Mesothelial cell of epicardium (in vitro differentiated cells): Measurements from ENCODE around the gene MED12L. TPM values are rescaled to one million over a fixed set of nuclear protein-coding genes. Genes with fewer than 3 reads are reported as not detected.

ENCODE experiments used
- DNase-seq, 2 experiments: peaks; one replicate each; pipeline ENCODE4 v3.0.0; 2021; ENCODE audit warnings: low spot score in 2 of 2; ENCODE audit not compliant: unreplicated experiment in 2 of 2
- H3K27ac Mint-ChIP-seq: 2 replicates; pipeline ENCODE4 v1.8.0; 2021; ENCODE audit warnings: mixed read lengths
- H3K27me3 Mint-ChIP-seq: 2 replicates; pipeline ENCODE4 v1.8.0; 2021; ENCODE audit warnings: low read depth, mixed read lengths
- H3K36me3 Mint-ChIP-seq: 2 replicates; pipeline ENCODE4 v1.8.0; 2021; ENCODE audit warnings: mixed read lengths
- H3K4me1 Mint-ChIP-seq: 2 replicates; pipeline ENCODE4 v1.8.0; 2021; ENCODE audit warnings: mixed read lengths
- H3K4me3 Mint-ChIP-seq: 2 replicates; pipeline ENCODE4 v1.8.0; 2021; ENCODE audit warnings: mild to moderate bottlenecking, moderate library complexity, mixed read lengths
- H3K9me3 Mint-ChIP-seq: 2 replicates; pipeline ENCODE4 v1.8.0; 2021; ENCODE audit warnings: mixed read lengths
- CTCF ChIP-seq: fragments of 200-600 bp; sonication (generic); IDR thresholded peaks from one replicate; pipeline ENCODE4 v1.5.0; 2021; ENCODE audit warnings: antibody characterized with exemption; ENCODE audit not compliant: unreplicated experiment
- total RNA-seq: library from RNA; stranded (reverse); gene quantifications from 3 replicates; pipeline ENCODE4 v1.2.1, GENCODE V29; 2021

Gene MED12L
- total RNA-seq, 1 donor from 2014 or later, result 13.8 TPM

GRCh38 chr3:151316267-151316991, 231.0 kb downstream of the MED12L start, which contains the start of gene GPR87:
GPR87 (minus strand) TSS chr3:151316820; CDS start chr3:151300100, 16,720 bp downstream.
- peaks cover 51% of the 10 kb centered on the region for H3K4me1 Mint-ChIP-seq
- peak within 1 kb of the TSS; percentile 94 for H3K27ac Mint-ChIP-seq
- H3K4me3 Mint-ChIP-seq, result peak within 1 kb of the TSS; percentile 42
- H3K36me3 Mint-ChIP-seq, result peaks cover 5% of the 10 kb centered on the region
- no peaks in the 10 kb centered on the region for H3K27me3 Mint-ChIP-seq
- DNase-seq, result no peak
- H3K9me3 Mint-ChIP-seq, result peaks cover 7% of the 10 kb centered on the region
- TF ChIP-seq CTCF, result no peak

GRCh38 chr3:151318313-151318712, 232.8 kb downstream of the MED12L start:
- Mint-ChIP-seq H3K4me3 (peak overlapping the region; percentile 4), H3K27me3 (no peaks in the 10 kb centered on the region), H3K4me1 (peaks cover 55% of the 10 kb centered on the region), H3K36me3 (peaks cover 9% of the 10 kb centered on the region), H3K9me3 (peaks cover 7% of the 10 kb centered on the region), H3K27ac (peak overlapping the region; percentile 95)
- TF ChIP-seq CTCF, result no peak
- no peak for DNase-seq

- peaks cover 7% of the 10 kb centered on the region for H3K9me3 Mint-ChIP-seq
Observed at GRCh38 chr3:151318991-151319390, 233.5 kb downstream of the MED12L start.

GRCh38 chr3:151319628-151320027, 234.2 kb downstream of the MED12L start:
- Mint-ChIP-seq H3K27ac (peak overlapping the region; percentile 40), H3K4me1 (peaks cover 55% of the 10 kb centered on the region), H3K4me3 (no peak overlapping the region), H3K36me3 (peaks cover 9% of the 10 kb centered on the region), H3K9me3 (peaks cover 7% of the 10 kb centered on the region), H3K27me3 (no peaks in the 10 kb centered on the region)
- TF ChIP-seq CTCF, result no peak
- no peak for DNase-seq

More at GRCh38 chr3:151318991-151319390, 233.5 kb downstream of the MED12L start:
- H3K27me3 Mint-ChIP-seq, result no peaks in the 10 kb centered on the region
- H3K4me3 Mint-ChIP-seq, result no peak overlapping the region
- peak overlapping the region; percentile 89 for H3K27ac Mint-ChIP-seq
- peaks cover 55% of the 10 kb centered on the region for H3K4me1 Mint-ChIP-seq
- DNase-seq, result no peak
- TF ChIP-seq CTCF, result no peak
- peaks cover 9% of the 10 kb centered on the region for H3K36me3 Mint-ChIP-seq

GRCh38 chr3:151320131-151320530, 234.7 kb downstream of the MED12L start:
- Mint-ChIP-seq H3K9me3 (peaks cover 4% of the 10 kb centered on the region), H3K36me3 (peaks cover 5% of the 10 kb centered on the region), H3K27ac (peak overlapping the region; percentile 40), H3K27me3 (no peaks in the 10 kb centered on the region), H3K4me3 (no peak overlapping the region), H3K4me1 (peaks cover 52% of the 10 kb centered on the region)
- TF ChIP-seq CTCF, result no peak
- DNase-seq, result no peak
